ENCODE results near the gene RBM24.
"Not testable (repeated sequence)": the region's sequence is repeated elsewhere in the genome, so short reads cannot be mapped to it uniquely, and the experiment has no call there.

Gene RBM24

DNA sequence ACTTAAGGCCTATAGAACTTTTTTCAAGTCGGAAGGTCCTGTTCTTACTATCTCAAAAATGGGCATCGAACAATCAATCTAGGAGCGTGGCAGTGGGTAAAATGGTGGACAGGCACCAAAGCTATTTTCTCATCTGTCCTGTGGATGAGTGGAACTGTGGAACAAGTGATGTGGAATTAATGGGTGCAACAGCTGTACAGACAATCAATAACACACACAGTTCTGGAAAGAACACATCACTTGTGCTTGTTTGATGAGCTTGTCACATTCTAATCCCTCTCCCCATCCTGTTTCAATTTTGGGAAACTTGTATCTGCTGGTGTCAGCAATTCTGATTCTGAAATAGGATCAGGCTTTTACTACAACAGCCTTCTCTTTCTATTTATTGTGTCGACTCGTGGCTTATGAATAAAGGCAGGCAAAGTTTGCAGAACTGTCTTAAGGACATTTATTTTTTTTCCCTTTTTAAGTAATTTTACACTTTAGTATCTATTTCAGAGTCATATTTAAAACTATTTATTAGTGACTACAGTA, 11.5 kb downstream of the RBM24 start:
- FAIRE-seq, result no peak

DNA sequence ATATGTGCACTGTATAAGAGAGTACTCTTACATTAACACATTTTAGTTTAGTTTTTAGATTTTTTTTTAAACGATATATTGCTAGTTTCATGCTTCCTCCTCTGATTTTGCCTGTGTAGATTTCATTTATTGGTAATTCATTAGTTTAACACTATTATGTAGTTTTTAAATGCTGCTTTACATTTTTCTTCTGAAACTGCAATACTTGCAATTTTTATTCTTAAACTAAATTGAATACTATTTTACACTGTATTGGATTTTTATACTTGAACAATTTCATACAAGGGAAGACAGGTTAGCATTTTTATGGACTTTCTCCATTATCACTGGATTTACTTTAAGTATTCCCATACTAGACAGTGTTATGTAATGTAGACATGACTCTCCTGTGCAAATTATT, 12.2 kb downstream of the RBM24 start:
- no peak for FAIRE-seq

DNA sequence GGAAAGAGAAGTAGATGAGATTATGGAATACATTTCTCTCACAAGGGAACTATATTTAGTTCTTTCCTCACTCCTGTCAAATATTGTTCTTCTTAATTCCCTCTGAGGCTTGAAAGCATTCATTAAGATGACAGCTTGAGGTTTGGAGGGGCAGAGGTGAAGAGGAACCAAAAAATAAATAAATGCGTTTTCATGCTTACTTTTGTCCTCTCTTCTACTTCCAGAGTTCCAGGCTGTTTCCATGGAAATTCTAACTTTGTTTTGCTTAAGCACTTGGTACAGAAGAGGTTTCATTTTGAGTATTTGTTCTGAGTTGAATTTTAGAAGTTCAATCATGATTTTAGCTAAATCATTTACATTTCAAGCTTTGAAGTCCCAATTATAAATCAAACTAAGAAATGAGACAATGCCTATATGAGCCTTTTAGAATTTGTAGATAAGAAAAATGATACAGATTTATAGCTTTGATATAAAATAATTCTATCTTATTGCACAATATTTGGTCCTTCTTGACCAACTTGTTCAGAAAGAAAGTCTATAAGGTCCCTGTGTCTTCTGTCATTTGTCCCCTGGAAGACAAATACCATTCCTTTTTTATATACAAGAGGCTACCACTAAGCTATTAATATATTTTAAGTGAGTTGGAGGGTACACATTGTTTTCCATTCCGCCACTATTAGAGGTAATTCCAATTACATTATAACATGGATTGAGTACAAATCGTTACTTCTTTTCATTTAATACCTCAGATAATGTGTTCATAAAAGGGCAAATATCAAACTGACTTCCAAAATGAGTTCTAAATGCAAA, 16.3 kb downstream of the RBM24 start:
- no peak for FAIRE-seq

DNA sequence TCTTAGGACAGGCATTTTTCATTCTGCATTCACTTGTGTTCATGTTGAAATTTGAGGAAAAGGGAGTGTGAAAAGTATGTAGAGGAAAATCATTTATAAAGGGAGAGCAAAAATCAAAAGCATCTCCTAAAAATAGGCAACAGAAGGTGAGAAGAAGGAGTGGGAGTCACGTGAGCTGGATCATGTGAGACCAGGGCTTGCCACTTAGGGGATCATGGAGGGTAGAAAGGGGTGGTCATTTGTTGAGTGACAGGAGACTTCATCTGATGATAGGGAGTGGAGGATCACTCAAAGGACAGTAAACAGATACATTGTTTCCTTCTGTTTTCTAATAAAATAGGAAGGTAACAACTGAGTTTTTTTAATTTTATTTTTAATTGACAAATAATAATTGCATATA, 17.1 kb downstream of the RBM24 start:
- FAIRE-seq, result no peak

DNA sequence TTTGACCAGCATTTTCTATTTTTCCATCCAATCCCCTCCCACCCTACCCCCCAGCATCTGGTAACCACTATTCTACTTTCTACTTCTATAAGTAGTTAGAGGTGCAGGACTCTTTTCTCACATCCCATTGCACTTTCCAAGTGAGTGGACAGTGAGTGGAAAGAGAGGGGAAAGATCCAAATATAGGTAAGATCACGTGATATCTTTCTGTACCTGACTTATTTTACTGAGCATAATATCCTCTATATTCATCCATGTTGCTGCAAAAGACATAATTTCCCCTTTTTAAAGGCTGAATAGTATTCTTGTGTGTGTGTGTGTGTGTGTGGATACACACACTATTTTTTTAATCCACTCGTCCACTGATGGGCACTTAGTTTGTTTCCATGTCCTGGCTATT, 18.1 kb downstream of the RBM24 start:
- FAIRE-seq, result no peak

DNA sequence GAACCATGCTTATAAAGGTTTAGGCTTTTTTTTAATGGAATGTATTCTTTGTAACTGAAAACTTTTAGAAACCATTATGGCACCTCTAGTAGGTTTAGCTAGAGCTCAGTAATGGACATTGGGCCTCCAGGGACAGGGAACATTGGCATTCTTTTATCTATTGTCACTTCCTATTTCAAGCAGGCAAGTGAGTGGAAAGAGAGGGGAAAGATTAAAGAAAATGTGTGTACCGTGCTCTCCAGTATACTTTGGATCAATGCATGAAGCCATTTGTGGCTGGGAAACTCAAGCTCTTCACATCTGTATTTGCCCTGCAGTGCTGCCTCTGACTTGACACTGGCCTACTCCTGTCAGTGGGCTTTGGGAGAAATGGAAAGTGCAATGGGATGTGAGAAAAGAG, 18.6 kb downstream of the RBM24 start:
- no peak for FAIRE-seq

DNA sequence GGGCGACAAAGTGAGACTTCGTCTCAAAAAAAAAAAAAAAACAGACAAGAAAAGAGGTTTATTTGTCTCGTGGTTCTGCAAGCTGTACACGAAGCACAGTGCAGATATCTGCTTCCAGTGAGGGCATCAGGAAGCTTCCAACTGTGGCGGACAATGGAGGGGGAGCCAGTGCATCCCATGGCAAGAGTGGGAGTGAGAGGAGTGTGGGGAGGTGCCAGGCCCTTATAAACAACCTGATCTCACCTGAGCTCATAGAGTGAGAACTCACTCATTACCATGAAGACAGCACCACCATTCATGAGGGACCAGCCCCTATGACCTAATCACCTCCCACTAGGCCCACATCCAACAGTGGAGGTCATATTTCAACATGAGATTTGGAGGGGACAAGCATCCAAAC, 19.5 kb downstream of the RBM24 start:
- no peak for FAIRE-seq

DNA sequence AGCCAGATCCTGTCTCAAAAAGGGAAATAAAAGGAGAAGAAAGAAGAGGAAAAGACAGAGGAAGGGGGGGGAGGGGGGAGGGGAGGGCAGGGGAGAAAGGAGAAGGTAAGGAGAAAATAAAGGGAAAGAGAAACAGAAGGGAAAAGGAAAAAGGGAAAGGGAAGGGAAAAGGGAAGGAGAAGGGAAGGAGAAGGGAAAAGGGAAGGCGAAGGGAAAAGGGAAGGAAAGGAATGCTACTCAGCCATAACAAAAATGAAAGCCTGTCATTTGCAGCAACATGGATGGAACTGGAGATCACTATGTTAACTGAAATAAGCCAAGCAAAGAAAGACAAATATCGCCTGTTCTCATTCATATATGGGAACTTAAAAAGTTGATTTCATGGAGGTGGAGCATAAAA, 22.3 kb downstream of the RBM24 start:
- no peak for FAIRE-seq

DNA sequence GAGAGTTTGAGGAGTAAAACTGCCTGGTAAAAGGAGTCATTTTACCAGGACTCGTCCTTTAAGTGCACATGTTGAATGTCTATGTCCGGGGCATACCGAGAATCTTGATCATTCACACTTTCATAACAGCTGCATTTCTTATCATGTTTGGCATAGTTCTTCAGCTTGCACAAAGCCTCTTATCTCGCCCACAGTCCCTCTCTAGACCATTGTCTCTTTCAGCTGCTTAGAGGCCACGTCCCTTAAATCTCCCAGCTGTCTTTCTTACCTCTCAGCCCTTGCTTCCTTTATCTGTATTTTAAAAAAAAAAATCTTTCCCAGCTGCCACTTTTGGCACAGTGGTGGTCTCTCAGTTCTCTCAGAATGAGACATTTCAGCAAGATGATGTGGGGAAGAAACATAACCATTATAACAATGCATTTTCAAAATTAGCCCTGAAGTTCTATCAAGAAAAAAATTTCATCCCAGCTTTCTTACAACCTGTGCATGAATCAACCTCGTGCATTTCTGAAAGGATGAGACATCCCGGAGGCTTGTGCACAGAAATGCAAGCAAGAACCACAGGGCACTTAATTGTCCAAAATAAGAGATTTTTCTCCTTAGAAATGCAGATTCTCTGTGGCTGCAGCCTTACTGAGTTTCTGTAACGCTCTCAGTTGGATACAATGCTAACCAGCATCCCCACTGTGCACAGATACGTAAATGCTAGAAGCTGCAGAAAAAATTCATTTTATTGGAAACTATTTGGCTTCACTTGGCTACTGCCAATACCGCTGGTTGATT, 24.2 kb downstream of the RBM24 start:
- FAIRE-seq, result no peak

DNA sequence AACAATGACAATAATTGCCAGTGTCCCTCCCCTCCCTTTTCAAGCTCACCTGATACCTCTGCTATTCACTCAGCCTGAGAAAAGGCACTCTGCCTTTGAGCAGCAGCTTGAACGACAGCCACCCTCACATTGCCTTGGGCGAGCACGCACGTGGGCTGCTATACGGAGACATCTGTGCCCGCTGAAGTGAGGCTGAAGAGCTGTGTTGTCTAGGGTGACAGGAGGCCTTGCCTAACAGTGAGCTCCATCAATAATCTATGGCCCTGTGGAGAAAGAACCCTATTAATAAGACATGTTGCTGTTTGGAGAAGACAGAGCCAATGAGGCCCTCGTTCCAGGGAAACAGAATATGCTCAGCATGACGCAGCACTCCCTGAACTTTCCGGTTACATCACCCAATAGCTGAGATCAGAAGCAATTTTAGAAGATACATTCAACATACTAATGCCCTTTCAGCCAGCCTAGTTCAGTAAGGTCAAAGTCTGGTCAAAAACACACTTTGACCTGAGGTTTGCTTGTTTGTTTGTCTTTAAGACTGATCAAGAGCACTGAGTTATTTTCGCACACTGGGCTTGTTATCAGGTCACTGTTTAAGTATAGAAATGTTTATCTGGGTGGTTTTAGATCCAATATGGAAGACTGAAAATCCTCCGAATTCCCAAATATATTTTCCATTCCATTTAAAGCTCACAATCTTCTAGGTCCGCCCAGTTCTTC, 30.6 kb downstream of the RBM24 start:
- no peak for FAIRE-seq

DNA sequence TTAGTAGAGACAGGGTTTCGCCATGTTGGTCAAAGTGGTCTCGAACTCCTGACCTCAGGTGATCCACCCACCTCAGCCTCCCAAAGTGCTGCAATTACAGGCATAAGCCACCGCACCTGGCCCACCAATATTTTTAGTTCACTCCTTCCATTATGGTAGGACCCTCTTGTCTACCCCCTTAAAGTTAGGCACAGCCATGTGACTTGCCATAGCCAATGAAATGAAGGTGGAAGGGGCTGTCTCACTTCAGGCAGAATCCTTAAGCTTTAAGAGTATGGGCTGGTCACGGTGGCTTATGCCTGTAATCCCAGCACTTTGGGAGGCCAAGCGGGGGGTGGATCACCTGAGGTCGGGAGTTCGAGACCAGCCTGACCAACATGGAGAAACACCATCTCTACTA, 32.1 kb downstream of the RBM24 start:
- not testable (repeated sequence) for FAIRE-seq

DNA sequence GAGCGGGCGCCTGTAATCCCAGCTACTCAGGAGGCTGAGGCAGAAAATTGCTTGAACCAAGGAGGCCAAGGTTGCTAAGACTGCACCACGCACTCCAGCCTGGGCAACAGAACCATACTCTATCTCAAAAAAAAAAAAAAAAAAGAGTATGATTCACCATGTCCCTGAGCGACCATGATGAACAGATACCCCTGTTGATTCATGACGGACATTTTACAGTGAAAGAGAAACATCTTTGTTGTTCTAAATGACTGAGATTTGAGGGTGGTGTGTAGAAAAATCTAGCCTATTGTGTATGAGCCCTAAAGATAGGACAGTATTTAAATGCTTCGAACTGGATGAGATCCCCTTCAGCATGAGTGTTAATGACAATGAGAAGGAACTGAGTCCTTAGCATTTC, 32.8 kb downstream of the RBM24 start:
- FAIRE-seq, result no peak

DNA sequence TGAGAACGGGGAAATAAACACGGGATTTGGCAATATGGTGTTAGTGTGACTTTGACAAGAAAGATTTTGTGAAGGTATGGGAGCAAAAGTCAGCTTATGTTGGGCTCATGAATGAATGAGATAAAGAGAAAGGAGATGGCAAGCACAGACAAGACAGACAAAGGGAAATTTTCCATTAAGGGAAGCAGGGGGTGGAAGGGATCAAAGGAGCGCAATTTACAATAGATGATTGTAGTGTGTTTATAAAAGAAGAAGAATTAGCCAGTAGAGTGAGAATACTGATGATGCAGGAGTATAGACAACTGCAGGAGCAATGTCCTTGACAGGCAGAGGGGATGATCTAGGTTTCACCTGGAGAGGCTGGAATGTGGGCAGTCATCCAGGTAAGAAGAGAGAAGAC, 34.1 kb downstream of the RBM24 start:
- FAIRE-seq, result no peak

DNA sequence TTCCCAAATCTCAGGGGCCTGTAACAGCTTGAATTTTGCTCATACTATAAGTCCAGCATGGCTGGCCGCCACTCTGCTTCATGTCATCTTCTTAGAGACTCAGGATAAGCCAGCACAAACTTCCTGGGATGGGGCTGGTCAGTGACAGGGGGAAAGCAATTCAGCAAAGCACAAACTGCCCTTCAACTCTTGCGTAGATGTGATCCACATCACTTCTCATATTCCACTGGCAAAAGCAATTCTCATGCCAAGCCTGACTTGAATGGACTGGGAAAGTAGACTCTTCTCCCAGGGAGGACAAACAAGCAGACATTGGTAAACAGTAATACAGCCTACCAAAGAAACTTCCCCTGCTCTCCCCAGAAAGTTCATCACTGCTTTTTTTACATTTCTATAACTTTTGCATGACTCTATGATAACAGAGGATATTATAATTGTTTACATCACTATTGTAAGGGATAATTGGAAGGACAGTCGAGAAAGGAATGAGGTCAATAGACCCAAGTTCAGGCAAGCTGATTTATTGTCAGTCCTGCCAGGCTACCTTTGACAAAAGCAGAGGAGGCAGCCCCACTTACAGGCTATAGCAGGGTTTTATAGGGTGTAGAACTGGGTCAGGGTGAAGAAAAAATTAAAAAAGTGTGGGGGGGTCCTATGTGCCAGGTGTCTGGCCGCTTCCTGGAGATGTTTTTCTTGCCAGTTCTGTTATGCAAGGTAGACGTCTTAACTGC, 37.4 kb downstream of the RBM24 start:
- FAIRE-seq, result no peak

DNA sequence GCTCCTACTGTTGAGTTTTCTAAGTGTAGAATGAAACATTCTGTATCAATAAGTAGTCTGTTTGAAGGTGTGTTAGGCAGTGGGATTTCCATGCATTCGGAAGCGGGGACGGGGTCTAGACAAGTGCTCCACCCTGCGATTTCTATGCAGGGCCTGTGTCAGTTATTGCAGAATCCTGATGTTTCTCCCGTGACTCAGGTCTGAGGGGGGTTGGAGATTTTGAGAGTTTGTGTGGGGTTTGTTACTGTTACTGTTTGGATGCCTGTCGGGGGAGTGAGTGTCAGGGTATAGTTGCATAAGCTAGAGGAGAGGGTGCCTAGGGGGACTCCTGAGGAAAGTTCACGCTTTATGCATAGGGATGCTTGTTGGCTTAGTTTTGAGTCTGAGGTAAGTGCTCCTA, 39.1 kb downstream of the RBM24 start:
- FAIRE-seq, result not testable (repeated sequence)

DNA sequence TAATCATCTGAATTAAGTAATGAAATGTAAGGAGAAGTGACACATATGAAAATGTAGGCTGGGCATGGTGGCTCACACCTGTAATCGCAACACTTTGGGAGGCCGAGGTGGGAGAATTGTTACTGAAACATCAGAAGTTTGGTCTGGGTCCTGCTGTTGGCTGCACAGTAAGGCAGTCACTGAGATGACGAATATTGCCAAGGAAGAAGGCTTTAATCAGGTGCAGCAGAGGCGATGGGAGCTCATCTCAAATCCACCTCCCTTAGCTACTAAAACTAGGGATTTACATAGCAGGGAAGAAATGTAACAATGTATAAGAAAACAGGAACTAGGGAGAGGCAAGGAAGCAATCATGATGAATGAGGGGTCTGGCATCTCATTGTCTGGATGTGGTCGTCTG, 50.1 kb downstream of the RBM24 start:
- FAIRE-seq, result no peak

DNA sequence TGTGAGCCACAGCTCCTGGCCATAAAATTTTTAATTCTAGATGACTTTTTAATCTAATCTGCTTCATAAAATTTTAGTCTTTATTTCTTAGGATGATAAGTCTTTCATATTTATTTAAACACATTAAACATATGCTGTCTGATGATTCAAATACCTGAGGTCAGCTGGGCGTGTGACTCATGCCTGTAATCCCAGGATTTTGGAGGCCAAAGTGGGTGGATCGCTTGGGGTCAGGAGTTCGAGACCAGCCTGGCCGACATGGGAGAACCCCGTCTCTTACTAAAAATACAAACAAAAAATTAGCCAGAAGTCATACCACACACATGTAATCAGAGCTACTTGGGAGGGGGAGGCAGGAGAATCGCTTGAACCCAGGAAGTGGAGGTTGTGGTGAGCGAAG, 53.1 kb downstream of the RBM24 start:
- FAIRE-seq, result no peak

DNA sequence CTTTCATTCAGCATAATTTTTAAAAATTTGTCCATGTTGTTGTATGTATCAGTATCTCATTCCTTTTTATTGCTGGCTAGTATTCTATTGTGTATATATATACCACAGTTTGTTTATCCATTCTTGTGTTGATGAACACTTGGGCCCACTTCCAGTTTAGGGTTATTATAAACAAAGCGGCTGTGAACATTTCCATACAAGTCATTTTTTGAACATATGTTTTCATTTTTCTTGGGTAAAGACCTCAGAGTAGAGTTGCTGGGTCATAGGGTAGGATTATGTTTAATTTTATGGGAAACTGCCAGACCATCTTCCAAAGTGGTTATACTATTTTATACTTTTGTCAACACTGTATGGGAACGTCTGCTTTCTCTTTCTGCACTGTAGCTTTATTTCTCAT, 55.3 kb downstream of the RBM24 start:
- no peak for FAIRE-seq

DNA sequence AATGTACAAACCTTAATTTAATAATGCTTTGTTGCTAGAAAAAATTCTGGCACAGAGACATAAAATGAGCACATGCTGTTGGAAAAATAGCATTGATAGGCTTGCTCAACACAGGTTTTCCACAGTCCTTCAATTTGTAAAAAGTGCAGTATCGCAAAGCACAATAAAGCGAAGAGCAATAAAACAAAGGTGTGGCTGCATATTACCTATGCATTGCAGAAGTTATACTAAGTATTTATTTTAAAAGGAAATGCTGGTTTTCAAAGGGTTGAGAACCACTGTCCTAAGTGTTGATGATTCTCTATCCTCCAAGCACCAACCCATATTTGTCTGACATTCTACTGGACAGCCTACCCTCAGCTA, 58.1 kb downstream of the RBM24 start:
- FAIRE-seq, result no peak

DNA sequence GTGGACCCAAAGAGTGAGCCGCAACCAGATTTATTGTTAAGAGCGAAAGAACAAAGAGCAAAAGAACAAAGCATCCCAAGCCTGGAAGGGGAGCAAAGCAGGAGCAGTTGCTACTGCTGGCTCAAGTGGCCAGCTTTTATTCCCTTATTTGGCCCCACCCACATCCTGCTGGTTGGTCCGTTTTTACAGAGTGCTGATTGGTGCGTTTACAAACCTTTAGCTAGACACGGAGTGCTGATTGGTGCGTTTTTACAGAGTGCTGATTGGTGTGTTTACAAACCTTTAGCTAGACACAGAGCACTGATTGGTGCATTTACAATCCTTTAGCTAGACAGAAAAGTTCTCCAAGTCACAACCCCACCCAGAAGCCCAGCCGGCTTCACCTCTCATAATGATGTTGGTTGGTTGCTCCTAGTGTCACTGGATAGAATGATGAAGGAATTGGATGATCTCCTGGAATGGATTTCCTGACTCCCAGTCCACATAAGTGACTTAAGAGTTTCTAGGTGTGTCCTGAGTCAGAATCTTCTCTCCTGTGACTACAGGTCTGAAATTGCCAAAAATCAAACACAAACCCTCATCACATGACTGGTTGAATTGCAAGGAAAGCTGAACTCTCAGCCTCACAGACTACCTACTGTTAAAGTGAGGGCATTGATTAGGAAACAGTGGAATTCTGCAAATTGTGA, 60.1 kb downstream of the RBM24 start:
- FAIRE-seq, result no peak

DNA sequence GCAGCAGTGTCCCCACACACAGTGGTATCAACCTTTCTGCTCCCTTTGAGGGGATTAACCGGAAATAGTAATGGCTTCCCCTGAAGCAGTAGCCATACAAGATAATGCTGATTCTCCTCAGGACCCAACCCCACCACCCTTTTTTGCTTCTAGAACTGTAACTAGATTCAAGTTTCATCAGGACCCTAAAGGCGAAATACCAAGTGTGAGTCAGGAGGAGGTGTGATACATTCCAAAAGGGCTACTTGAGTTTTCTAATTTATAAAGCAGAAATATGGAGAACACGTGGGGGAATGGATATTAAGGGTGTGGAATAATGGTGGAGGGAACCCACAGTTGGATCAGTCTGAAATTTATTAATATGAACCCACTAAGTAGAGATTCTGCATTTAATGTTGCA, 60.7 kb downstream of the RBM24 start:
- FAIRE-seq, result no peak

DNA sequence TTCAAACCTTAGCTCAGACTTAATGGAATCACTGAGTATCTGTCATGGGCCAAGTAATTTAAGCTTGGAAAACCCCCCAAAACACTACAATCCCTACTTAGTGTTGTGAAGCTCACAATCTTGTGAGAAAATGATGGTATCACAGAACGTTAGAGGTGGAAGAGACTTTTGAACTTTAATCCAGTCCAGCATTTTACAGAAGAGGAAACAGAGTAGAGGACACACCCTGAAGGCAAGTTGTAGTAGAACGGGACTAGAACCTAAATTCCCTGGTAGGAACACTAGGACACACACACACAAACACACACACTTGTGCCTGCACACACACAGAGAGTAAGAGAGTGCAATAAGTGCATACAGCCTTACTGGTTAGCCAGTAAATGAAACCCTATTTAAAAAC, 62.1 kb downstream of the RBM24 start:
- FAIRE-seq, result no peak
